Neural progenitor cell (in vitro differentiated cells): ENCODE measurements around the gene NT5DC2. TPM values are rescaled to one million over a fixed set of nuclear protein-coding genes. Genes with fewer than 3 reads are reported as not detected.

ENCODE experiments used
- DNase-seq: peaks from one replicate; pipeline ENCODE4 v3.0.0-alpha.2; 2016; ENCODE audit warnings: low spot score
- H2AFZ ChIP-seq: fragments of 200-600 bp; sonication (generic); replicated peaks from 2 replicates; pipeline ENCODE4 v1.6.1; 2016; ENCODE audit warnings: antibody characterized with exemption
- H3F3A ChIP-seq: fragments of 200-600 bp; sonication (generic); 2 replicates; pipeline ENCODE4 v1.6.1; 2016; ENCODE audit warnings: antibody characterized with exemption, low read depth
- H3K27ac ChIP-seq: fragments of 200-600 bp; sonication (generic); 2 replicates; pipeline ENCODE4 v1.5.1; 2016; ENCODE audit warnings: mild to moderate bottlenecking
- H3K27me3 ChIP-seq: fragments of 200-600 bp; sonication (generic); 2 replicates; pipeline ENCODE4 v1.6.1; 2016; ENCODE audit warnings: mild to moderate bottlenecking, moderate library complexity
- H3K36me3 ChIP-seq: fragments of 200-600 bp; sonication (generic); 2 replicates; pipeline ENCODE4 v1.5.1; 2016
- H3K4me1 ChIP-seq: fragments of 200-600 bp; sonication (generic); 2 replicates; pipeline ENCODE4 v1.6.1; 2016; ENCODE audit warnings: mixed run types
- H3K4me2 ChIP-seq: fragments of 200-600 bp; sonication (generic); 2 replicates; pipeline ENCODE4 v1.6.1; 2016
- H3K4me3 ChIP-seq: fragments of 200-600 bp; sonication (generic); 2 replicates; pipeline ENCODE4 v1.5.1; 2016
- H3K79me2 ChIP-seq: fragments of 200-600 bp; sonication (generic); 2 replicates; pipeline ENCODE4 v1.6.1; 2016; ENCODE audit warnings: low read depth
- H3K9ac ChIP-seq: fragments of 200-600 bp; sonication (generic); 2 replicates; pipeline ENCODE4 v1.6.1; 2016
- H3K9me3 ChIP-seq: fragments of 200-600 bp; sonication (generic); 2 replicates; pipeline ENCODE4 v1.5.1; 2016; ENCODE audit warnings: low read depth
- H4K20me1 ChIP-seq: fragments of 200-600 bp; sonication (generic); 2 replicates; pipeline ENCODE4 v1.6.1; 2016; ENCODE audit warnings: low read depth
- H3K27ac Mint-ChIP-seq: 3 replicates; pipeline ENCODE4 v1.8.0; 2021; ENCODE audit warnings: mixed read lengths
- H3K27me3 Mint-ChIP-seq: 2 replicates; pipeline ENCODE4 v1.8.0; 2022; ENCODE audit warnings: low read depth, mild to moderate bottlenecking, inconsistent platforms, moderate library complexity, mixed read lengths; ENCODE audit not compliant: insufficient read depth
- H3K36me3 Mint-ChIP-seq: 3 replicates; pipeline ENCODE4 v1.8.0; 2021; ENCODE audit warnings: mixed read lengths
- H3K4me1 Mint-ChIP-seq: 3 replicates; pipeline ENCODE4 v1.8.0; 2021; ENCODE audit warnings: mixed read lengths
- H3K4me3 Mint-ChIP-seq: 3 replicates; pipeline ENCODE4 v1.8.0; 2021; ENCODE audit warnings: mild to moderate bottlenecking, moderate library complexity, mixed read lengths
- H3K9me3 Mint-ChIP-seq: 3 replicates; pipeline ENCODE4 v1.8.0; 2020; ENCODE audit warnings: mixed read lengths
- EZH2 ChIP-seq: fragments of 200-600 bp; sonication (generic); IDR thresholded peaks from 2 replicates; pipeline ENCODE4 v1.6.1; 2017; ENCODE audit warnings: antibody characterized with exemption, mild to moderate bottlenecking, moderate library complexity
- EZH2phosphoT487 ChIP-seq: fragments of 200-600 bp; sonication (generic); IDR thresholded peaks from 2 replicates; pipeline ENCODE4 v1.6.1; 2017; ENCODE audit warnings: antibody characterized with exemption
- total RNA-seq: library from RNA; depleted of rRNA; stranded (reverse); fragments of >200 nt; gene quantifications from 2 replicates; pipeline ENCODE4 v1.2.3, GENCODE V29; 2015; ENCODE audit warnings: low replicate concordance
- TF ChIP-seq, protein P1 (sequence below): fragments of 200-600 bp; sonication (generic); IDR thresholded peaks from 2 replicates; pipeline ENCODE4 v1.5.1; 2017; ENCODE audit warnings: antibody characterized with exemption, mild to moderate bottlenecking

NT5DC2 gene
- total RNA-seq, 1 donor from 2014 or later, result 210 TPM

DNA sequence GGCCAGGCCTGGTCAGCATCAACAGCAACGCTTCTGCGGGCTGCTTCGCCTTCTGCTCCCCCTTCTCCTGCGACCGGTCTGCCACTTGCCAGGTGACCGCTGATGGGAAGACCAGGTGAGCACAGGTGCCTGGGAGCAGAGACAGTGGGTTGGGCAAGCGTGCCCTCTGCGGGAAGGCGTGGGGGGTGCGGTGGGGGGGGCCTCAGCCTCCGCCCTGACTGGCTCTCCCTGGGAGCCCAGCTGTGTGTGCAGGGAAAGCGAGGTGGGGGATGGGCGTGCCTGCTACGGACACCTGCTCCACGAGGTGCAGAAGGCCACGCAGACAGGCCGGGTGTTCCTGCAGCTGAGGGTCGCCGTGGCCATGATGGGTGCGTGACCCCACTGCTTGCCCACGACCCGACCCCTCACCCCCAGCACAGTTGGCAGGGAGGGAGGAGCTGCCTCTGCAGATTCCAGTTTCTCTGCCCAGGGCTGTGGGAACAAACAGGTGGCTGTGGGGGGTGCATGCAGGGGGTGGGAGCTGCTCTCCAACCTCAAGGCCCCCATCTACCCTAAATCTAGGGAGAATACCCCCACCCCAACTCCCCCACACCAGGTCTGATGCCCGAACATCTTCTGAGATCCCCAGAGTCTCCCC is 29.8 kb downstream of the NT5DC2 start:
- H3K27me3 Mint-ChIP-seq, result peaks cover 2% of the 10 kb centered on the region
- TF ChIP-seq EZH2 (no peak), EZH2phosphoT487 (no peak)
- TF ChIP-seq, protein P1, sequence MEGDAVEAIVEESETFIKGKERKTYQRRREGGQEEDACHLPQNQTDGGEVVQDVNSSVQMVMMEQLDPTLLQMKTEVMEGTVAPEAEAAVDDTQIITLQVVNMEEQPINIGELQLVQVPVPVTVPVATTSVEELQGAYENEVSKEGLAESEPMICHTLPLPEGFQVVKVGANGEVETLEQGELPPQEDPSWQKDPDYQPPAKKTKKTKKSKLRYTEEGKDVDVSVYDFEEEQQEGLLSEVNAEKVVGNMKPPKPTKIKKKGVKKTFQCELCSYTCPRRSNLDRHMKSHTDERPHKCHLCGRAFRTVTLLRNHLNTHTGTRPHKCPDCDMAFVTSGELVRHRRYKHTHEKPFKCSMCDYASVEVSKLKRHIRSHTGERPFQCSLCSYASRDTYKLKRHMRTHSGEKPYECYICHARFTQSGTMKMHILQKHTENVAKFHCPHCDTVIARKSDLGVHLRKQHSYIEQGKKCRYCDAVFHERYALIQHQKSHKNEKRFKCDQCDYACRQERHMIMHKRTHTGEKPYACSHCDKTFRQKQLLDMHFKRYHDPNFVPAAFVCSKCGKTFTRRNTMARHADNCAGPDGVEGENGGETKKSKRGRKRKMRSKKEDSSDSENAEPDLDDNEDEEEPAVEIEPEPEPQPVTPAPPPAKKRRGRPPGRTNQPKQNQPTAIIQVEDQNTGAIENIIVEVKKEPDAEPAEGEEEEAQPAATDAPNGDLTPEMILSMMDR, result no peak
- no peaks in the 10 kb centered on the region for H3K9me3 Mint-ChIP-seq
- Histone ChIP-seq H3K27me3 (no peaks in the 10 kb centered on the region), H3K4me2 (no peak overlapping the region), H3K9me3 (no peaks in the 10 kb centered on the region), H3K4me3 (no peak overlapping the region), H3K79me2 (no peaks in the 10 kb centered on the region), H3F3A (no peaks in the 10 kb centered on the region), H4K20me1 (no peaks in the 10 kb centered on the region), H2AFZ (no peak overlapping the region), H3K36me3 (no peaks in the 10 kb centered on the region), H3K4me1 (peaks cover 19% of the 10 kb centered on the region), H3K9ac (no peak overlapping the region), H3K27ac (no peak overlapping the region)
- H3K36me3 Mint-ChIP-seq, result no peaks in the 10 kb centered on the region
- H3K4me1 Mint-ChIP-seq, result peaks cover 6% of the 10 kb centered on the region
- no peak overlapping the region for H3K27ac Mint-ChIP-seq
- no peak for DNase-seq
- H3K4me3 Mint-ChIP-seq, result no peak overlapping the region

DNA sequence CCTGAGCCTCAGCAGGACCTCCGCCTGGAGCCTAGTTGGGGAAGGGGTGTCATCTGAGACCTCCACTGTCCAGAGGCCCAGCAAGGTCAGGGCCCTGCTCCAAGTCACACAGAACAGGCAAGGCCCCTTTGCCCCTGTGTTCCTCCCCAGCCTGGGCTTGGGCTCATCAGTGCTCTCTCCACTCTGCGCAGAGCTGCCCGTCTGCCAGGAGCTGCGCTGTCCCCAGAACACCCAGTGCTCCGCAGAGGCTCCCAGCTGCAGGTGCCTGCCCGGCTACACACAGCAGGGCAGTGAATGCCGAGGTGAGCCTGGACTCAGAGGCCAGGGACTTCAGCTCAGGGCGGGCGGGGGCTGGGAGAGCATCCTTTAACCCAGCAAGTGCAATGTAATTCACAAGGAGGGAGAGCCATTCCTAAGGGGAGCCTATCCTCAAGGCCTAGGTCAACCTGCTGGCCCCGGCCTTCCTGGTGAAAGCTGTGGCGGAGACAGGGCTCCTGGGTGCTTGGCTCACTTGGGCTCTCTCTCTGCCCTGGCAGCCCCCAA is 30.8 kb downstream of the NT5DC2 start:
- H3K4me3 Mint-ChIP-seq, result no peak overlapping the region
- H3K36me3 ChIP-seq, result no peaks in the 10 kb centered on the region
- no peak for DNase-seq

DNA sequence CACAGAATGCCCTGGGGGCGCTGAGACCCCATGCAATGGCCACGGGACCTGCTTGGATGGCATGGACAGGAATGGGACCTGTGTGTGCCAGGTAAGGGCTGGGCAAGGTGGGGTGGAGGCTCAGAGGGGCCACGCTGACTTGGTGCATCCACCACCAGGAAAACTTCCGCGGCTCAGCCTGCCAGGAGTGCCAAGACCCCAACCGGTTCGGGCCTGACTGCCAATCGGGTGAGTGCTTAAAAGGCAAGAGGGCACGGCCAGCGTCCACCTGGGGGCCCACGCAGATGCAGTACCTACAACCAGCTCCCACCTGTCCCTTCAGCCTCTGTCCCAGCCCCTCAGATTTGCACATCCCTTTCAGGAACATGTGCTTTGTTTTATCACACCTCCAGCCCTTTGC is 31.7 kb downstream of the NT5DC2 start:
- Mint-ChIP-seq H3K36me3 (no peaks in the 10 kb centered on the region), H3K27me3 (peaks cover 2% of the 10 kb centered on the region), H3K27ac (no peak overlapping the region), H3K9me3 (no peaks in the 10 kb centered on the region), H3K4me1 (no peaks in the 10 kb centered on the region), H3K4me3 (no peak overlapping the region)
- H3F3A ChIP-seq, result no peaks in the 10 kb centered on the region
- no peak overlapping the region for H3K4me3 ChIP-seq
- no peaks in the 10 kb centered on the region for H3K27me3 ChIP-seq
- H3K4me2 ChIP-seq, result no peak overlapping the region
- H3K36me3 ChIP-seq, result no peaks in the 10 kb centered on the region
- DNase-seq, result no peak
- H3K9ac ChIP-seq, result no peak overlapping the region
- no peak overlapping the region for H3K27ac ChIP-seq
- no peaks in the 10 kb centered on the region for H4K20me1 ChIP-seq
- H3K9me3 ChIP-seq, result no peaks in the 10 kb centered on the region
- H2AFZ ChIP-seq, result no peak overlapping the region
- peaks cover 10% of the 10 kb centered on the region for H3K4me1 ChIP-seq
- TF ChIP-seq EZH2 (no peak), EZH2phosphoT487 (no peak)
- TF ChIP-seq, protein P1, result no peak
- H3K79me2 ChIP-seq, result no peaks in the 10 kb centered on the region

More for the DNA sequence above, 30.8 kb downstream of the NT5DC2 start:
- no peak overlapping the region for H2AFZ ChIP-seq
- H3K79me2 ChIP-seq, result no peaks in the 10 kb centered on the region
- H3K9me3 ChIP-seq, result no peaks in the 10 kb centered on the region
- Mint-ChIP-seq H3K36me3 (no peaks in the 10 kb centered on the region), H3K27ac (no peak overlapping the region), H3K27me3 (peaks cover 2% of the 10 kb centered on the region), H3K9me3 (no peaks in the 10 kb centered on the region), H3K4me1 (peaks cover 4% of the 10 kb centered on the region)
- no peak overlapping the region for H3K4me2 ChIP-seq
- H3F3A ChIP-seq, result no peaks in the 10 kb centered on the region
- no peak overlapping the region for H3K4me3 ChIP-seq
- no peaks in the 10 kb centered on the region for H4K20me1 ChIP-seq
- H3K27me3 ChIP-seq, result no peaks in the 10 kb centered on the region
- TF ChIP-seq EZH2 (no peak), EZH2phosphoT487 (no peak)
- peaks cover 19% of the 10 kb centered on the region for H3K4me1 ChIP-seq
- H3K27ac ChIP-seq, result no peak overlapping the region
- no peak overlapping the region for H3K9ac ChIP-seq

DNA sequence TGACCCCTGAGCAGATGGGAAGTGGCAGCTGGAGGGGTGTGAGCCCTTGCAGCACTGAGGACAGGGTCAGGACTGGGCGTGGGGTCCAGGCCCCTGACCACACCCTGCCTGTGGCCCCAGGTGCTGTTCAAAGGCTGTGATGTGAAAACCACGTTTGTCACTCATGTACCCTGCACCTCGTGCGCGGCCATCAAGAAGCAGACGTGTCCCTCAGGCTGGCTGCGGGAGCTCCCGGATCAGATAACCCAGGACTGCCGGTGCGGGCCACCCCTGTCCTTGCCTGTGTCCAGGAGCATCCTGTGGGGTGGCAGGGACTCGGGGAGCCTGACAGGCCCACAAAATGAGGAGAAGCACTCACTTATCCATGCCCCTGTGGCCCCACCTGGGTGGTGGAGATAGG is 32.6 kb downstream of the NT5DC2 start:
- Mint-ChIP-seq H3K36me3 (no peaks in the 10 kb centered on the region), H3K4me1 (no peaks in the 10 kb centered on the region), H3K9me3 (no peaks in the 10 kb centered on the region), H3K4me3 (no peak overlapping the region), H3K27ac (no peak overlapping the region), H3K27me3 (peaks cover 2% of the 10 kb centered on the region)
- H3K79me2 ChIP-seq, result no peaks in the 10 kb centered on the region
- H3K9ac ChIP-seq, result no peak overlapping the region
- no peaks in the 10 kb centered on the region for H3K27me3 ChIP-seq
- H3K4me3 ChIP-seq, result no peak overlapping the region
- no peak for DNase-seq
- peaks cover 3% of the 10 kb centered on the region for H3K4me1 ChIP-seq
- H3K4me2 ChIP-seq, result no peak overlapping the region
- no peaks in the 10 kb centered on the region for H3F3A ChIP-seq
- no peaks in the 10 kb centered on the region for H3K36me3 ChIP-seq
- no peaks in the 10 kb centered on the region for H3K9me3 ChIP-seq
- H3K27ac ChIP-seq, result no peak overlapping the region
- TF ChIP-seq EZH2phosphoT487 (no peak), EZH2 (no peak)
- TF ChIP-seq, protein P1, result no peak
- H4K20me1 ChIP-seq, result no peaks in the 10 kb centered on the region
- H2AFZ ChIP-seq, result no peak overlapping the region
